AG04450 (cell line): Measurements from ENCODE around the gene CIB4. TPM values are rescaled to one million over a fixed set of nuclear protein-coding genes. Genes with fewer than 3 reads are reported as not detected.

Source experiments
- CTCF ChIA-PET: fragments of 300-600, 350-600 bp; formaldehyde crosslinking; extraction: SDS; loops from one replicate; lab custom pipeline; 2022; ENCODE audit warnings: antibody characterized with exemption, inconsistent platforms; lab: Charles Lee
- POLR2A ChIA-PET: fragments of 350-600 bp; formaldehyde crosslinking; extraction: SDS; loops from one replicate; lab custom pipeline; 2021; ENCODE audit warnings: antibody characterized with exemption, inconsistent platforms; lab: Yijun Ruan, JAX
- DNase-seq: peaks from one replicate; pipeline ENCODE4 v3.0.0-alpha.2; 2011; ENCODE audit warnings: low read depth, low spot score
- H3K27ac ChIP-seq: one replicate; pipeline ENCODE4 v1.5.1; 2012; ENCODE audit warnings: low read depth, low read length, control low read depth
- H3K27me3 ChIP-seq: one replicate; pipeline ENCODE4 v1.6.0; 2012; ENCODE audit warnings: low read length; ENCODE audit not compliant: control insufficient read depth, insufficient read depth
- H3K4me3 ChIP-seq: 2 replicates; pipeline ENCODE4 v1.5.1; 2011; ENCODE audit warnings: mild to moderate bottlenecking, low read depth, low read length, control low read depth
- H3K9me3 ChIP-seq: 2 replicates; pipeline ENCODE4 v1.5.1; 2012; ENCODE audit warnings: low read length; ENCODE audit not compliant: control insufficient read depth, insufficient read depth
- polyA plus RNA-seq: library from polyadenylated mRNA; depleted of rRNA; stranded (reverse); fragments of >200 nt; gene quantifications from 2 replicates; pipeline ENCODE4 v1.2.3, GENCODE V29; 2011
- TF ChIP-seq, protein P1 (sequence below): IDR thresholded peaks from 2 replicates; pipeline ENCODE4 v1.5.1; 2011; ENCODE audit warnings: low read depth, low read length, control low read depth, inconsistent platforms

CIB4 gene
- polyA plus RNA-seq, 1 experiment: not detected

DNA sequence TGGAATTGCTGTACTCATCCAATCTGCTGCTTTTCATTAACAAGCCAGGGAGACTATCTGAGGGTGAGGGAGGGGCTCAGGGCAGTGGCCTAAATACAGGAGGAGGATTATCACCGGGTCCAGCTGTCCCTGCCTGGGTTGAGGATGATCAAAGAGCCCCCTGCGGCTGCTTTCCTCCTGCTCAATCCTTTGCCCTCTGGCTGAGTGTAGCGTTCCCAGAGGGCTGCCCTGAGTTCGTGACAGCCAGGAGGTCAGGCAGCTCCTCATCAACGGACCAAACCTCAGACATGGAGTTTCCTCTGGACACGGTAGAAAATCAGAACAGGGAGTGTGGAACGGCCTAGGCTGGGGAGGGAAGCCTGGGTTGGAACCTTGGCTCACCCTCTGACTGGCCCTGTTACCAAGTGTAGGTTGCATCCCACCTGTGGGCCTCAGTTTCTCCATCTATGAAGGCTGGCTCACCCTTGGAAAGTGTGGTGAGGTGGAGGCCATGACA, 23.5 kb downstream of the CIB4 start:
- no peak overlapping the region for H3K4me3 ChIP-seq
- CTCF ChIA-PET: interaction anchor here (1.0 kb wide), 1 partner anchor 12 kb away, joined by 4 read pairs; no protein-coding TSS in a partner anchor
- POLR2A ChIA-PET: no interaction called here
- H3K27me3 ChIP-seq: peaks cover 78% of the 10 kb centered on the region
- H3K9me3 ChIP-seq: no peaks in the 10 kb centered on the region
- no peak overlapping the region for H3K27ac ChIP-seq
- TF ChIP-seq, protein P1, sequence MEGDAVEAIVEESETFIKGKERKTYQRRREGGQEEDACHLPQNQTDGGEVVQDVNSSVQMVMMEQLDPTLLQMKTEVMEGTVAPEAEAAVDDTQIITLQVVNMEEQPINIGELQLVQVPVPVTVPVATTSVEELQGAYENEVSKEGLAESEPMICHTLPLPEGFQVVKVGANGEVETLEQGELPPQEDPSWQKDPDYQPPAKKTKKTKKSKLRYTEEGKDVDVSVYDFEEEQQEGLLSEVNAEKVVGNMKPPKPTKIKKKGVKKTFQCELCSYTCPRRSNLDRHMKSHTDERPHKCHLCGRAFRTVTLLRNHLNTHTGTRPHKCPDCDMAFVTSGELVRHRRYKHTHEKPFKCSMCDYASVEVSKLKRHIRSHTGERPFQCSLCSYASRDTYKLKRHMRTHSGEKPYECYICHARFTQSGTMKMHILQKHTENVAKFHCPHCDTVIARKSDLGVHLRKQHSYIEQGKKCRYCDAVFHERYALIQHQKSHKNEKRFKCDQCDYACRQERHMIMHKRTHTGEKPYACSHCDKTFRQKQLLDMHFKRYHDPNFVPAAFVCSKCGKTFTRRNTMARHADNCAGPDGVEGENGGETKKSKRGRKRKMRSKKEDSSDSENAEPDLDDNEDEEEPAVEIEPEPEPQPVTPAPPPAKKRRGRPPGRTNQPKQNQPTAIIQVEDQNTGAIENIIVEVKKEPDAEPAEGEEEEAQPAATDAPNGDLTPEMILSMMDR: no peak
- no peak for DNase-seq

DNA sequence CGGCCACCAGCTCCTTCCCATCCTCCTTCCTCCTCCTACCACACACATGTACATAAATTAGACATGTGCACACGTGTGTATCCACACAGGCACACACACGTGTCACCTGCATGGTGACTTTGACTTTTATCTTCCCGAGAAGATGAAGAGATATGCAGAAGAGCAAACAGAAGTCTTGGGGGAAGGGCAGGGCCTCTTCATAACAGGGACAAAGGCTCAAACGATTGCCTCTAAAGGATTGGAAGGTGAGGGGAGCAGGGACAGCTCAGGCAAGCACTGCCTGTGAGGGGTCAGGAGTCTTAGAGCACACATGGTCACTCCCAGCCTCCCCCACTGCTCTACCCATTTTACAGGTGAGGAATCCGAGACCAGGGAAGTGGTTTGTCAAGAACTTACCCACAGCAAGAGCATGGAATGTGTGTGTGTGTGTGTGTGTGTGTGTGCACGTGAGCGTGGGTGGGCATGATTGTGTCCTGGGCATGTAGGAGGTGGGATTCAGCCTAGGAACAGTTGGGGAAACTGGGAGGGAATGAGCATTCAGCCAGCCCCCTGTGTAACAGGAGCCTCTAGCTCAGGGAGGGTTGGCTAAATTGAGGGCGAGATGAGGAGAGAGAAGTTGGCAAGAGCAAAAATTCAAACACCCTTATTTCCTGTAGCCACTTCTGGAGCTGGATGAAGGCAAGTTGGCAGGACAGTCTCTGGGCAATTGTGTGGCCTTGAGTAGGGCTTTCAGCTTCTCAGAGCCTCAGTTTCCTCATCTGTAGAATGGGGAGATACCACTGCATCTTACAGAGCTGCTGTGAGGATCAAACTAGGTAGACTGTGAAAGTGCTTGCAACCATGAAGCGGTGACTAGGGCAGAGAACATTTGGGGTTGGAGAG, 24.2 kb downstream of the CIB4 start:
- Histone ChIP-seq H3K27ac (no peak overlapping the region), H3K4me3 (no peak overlapping the region), H3K27me3 (peaks cover 78% of the 10 kb centered on the region), H3K9me3 (no peaks in the 10 kb centered on the region)
- POLR2A ChIA-PET: no interaction called here
- no peak for DNase-seq
- CTCF ChIA-PET: interaction anchor here (1.0 to 2.0 kb wide), 3 partner anchors 11 to 129 kb away, joined by 4 to 5 read pairs (median 5); no protein-coding TSS in a partner anchor
- TF ChIP-seq, protein P1: no peak

DNA sequence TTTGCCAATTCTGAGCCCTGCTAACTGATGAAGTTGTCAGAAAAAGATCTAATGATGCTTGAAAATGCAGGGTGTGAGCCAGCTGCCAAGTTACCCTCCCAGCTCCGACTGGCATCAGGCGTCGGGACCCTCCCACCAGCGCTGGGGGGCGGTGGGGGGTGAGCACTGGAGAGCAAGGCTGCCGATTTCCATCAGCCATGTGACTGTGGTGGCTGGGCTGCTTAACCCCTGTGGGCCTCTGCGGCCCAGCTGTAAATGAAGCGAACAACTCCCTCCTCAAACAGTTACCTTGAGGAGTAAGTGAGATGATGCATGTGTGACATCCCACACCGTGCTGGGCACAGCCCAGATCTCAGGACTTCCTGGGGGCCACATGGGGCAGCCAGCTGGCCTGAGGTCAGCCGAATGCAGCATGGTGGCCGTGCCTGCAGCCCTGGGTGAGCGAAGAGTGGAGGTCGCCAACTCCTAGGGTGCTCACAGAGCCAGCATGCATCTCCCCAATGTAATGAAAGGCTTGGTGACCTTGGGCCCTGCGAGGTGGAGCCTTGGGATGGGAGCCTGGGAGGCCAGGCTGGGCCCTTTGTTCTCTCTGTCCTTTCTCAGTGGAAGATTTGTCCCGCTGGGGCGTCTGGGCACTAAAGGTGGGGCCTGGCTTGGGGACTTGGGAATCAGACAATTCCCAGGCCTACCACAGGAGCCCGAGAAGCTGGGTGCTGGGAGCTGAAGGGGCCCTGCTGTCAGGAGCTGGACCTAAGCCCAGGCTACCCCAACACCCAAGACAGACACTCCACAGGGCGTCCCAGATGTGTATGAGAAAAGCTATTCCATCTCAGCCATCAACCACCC, 25.1 kb downstream of the CIB4 start:
- ChIA-PET POLR2A (no interaction called here), CTCF (interaction anchor here (1.0 to 2.0 kb wide), 3 partner anchors 9 to 130 kb away, joined by 3 to 5 read pairs (median 5); no protein-coding TSS in a partner anchor)
- H3K4me3 ChIP-seq: no peak overlapping the region
- H3K27ac ChIP-seq: no peak overlapping the region
- TF ChIP-seq, protein P1: no peak
- no peak for DNase-seq
- peaks cover 74% of the 10 kb centered on the region for H3K27me3 ChIP-seq
- H3K9me3 ChIP-seq: no peaks in the 10 kb centered on the region

DNA sequence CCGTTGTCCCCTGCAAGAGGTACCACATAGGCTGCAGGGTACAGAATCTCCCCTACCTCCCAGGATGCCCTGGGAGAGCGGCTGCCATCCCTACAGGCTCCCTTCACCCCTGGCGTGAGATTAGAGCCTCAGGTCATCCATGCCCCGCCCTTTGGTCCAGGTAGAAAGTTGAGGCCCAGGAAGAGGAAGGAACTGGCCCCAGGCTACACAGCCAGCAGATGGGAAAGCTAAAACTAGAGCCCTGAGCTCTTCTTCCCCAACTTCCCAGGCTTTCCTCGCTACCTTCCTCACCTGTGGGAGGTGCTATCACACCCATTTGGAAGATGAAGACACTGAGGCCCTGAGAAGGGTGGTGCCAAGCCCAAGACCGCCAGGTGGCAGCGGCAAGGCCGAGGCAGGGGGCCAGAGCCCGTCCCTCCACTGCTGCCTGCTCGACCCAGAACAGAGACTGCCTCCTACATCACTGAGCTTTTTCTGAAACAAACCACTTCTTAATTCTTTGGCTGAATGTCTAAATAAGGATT, 25.8 kb downstream of the CIB4 start:
- Histone ChIP-seq H3K9me3 (no peaks in the 10 kb centered on the region), H3K27me3 (peaks cover 77% of the 10 kb centered on the region), H3K27ac (no peak overlapping the region), H3K4me3 (no peak overlapping the region)
- TF ChIP-seq, protein P1: no peak
- no peak for DNase-seq
- ChIA-PET POLR2A (no interaction called here), CTCF (interaction anchor here (1.0 to 2.0 kb wide), 3 partner anchors 8 to 131 kb away, joined by 3 to 5 read pairs (median 5); no protein-coding TSS in a partner anchor)
